Measurements from ENCODE around the gene ATP5MG.
"Not testable (repeated sequence)": the region's sequence is repeated elsewhere in the genome, so short reads cannot be mapped to it uniquely, and the experiment has no call there.

The ATP5MG gene

DNA sequence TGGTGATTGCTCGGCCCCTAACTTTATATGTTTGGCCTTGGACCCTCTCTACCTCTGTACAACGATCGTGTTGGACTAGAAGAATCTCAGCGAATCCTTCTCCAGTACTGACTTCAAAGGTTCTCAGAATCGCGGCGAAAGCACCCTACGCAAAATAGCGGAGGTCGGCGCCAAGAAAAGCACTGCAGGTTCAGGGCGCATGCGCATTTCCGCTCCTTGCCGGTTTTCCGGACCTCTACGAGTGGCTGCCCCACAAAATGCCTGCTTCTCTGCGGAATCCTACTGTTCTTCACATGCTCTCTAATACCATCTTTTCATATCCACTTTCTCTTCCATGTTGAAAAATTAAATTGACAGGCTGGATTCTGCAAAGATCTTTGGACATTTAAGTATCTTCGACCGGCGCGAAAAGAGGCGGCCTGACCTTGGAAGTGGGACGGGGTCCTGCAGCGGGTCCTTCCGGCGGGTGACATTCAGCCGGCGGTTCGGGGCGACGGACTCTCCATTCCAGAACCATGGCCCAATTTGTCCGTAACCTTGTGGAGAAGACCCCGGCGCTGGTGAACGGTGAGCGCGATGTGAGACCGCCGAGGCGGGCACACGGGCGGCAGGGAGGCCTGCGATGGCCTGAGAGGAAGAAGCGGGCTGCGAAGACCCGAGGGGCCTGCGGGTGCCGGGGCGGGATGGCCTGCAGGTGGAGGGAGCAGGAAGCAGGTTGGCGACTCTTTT, at the start of gene ATP5MG:
Gene ATP5MG (plus strand): TSS at position 456 of the 729 bp plus-strand sequence. CDS start 60 bp downstream, at position 516.
- DNase-seq, result peak; percentile 92 to 95

DNA sequence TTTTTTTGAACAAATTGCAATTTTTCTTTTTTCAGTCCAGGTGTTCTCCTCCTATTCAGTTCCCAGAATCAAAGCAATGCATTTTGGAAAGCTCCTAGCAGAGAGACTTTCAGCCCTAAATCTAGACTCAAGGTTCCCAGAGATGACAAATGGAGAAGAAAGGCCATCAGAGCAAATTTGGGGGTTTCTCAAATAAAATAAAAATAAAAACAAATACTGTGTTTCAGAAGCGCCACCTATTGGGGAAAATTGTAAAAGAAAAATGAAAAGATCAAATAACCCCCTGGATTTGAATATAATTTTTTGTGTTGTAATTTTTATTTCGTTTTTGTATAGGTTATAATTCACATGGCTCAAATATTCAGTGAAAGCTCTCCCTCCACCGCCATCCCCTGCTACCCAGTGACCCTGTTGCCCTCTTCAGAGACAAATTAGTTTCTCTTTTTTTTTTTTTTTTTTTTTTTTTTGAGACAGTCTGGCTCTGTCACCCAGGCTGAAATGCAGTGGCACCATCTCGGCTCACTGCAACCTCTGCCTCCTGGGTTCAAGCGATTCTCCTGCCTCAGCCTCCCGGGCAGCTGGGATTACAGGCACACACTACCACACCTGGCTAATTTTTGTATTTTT, 48.2 kb upstream of the ATP5MG start:
- DNase-seq, result peak in 1 of 2 donors; percentile 78

GRCh38 chr11:118358071-118358470, 43.3 kb upstream of the ATP5MG start:
- no peak for DNase-seq

DNA sequence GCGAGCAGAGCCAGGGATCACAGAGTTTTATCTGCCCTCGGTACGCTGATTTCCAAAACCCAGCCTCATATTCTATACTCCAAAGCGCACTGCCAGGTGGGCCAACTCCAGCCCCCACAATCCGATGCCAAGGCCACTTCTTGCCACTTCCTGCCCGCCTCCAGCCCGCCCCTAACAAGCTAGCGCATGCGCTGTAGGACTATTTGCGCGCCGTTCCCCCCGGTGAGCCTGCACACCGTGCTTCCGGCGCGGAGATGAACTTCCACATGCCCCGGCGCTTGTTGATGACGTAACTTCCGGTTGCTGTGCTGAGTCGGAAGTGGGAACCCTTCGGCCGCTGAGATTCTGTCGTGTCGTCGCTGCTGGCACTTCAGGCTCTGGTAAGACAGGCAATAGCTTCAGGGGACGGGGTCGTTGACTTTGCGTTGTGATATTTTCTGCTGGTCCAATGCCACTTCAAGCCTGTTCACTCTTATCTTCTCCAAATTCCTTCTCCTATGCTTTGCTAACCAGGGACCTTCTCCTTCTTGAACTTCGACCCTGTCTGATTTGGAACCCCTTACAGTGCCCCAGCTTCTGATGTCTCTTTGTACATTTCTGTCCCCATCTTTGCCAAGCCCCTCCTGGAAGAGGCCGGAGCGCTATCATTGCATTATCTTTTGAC, 42.0 kb upstream of the ATP5MG start, which contains the start of gene UBE4A:
Gene UBE4A (plus strand): TSS at position 306 of the 664 bp plus-strand sequence. CDS start 5,481 bp downstream, outside the sequence.
- peak; percentile 97 to 98 for DNase-seq

GRCh38 chr11:118364956-118365615, 36.3 kb upstream of the ATP5MG start:
- no peak for DNase-seq

DNA sequence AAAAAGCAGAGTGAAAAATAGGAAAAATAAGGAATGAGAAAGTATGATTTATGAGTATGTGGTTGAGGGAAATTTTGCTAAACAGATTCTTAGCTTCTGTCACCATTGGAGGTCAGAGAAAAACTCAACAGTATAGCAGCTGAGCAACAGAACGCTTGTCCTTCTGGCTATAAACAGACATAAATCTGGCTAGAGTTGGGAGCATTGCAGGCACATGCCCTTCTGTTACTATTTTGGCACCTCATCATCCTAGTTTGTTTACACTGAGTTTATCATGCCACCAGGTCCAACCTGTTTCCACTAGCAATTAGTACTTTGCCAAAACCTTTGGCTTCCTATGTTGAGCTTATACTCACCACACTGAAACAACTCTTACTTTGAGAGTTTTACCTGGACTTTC, 35.1 kb upstream of the ATP5MG start:
- DNase-seq, result no peak

- DNase-seq, result no peak
Observed at GRCh38 chr11:118370774-118371173, 30.6 kb upstream of the ATP5MG start.

DNA sequence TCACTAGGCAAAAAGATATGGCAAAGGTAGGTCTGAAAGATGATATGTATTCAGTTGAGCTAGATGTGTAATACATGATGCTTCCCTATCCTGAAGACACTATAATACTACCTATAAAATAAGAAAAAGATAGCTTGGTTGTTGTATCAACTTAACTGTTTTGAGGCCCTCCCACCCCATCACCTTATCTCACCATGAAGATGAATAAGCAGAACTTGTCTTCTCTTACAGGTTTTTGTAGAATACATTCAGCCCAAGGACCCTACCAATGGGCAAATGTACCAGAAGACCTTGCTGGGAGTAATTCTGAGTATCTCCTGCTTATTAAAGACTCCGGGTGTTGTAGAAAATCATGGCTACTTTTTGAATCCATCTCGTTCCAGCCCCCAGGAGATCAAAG, 28.1 kb upstream of the ATP5MG start:
- DNase-seq, result no peak

DNA sequence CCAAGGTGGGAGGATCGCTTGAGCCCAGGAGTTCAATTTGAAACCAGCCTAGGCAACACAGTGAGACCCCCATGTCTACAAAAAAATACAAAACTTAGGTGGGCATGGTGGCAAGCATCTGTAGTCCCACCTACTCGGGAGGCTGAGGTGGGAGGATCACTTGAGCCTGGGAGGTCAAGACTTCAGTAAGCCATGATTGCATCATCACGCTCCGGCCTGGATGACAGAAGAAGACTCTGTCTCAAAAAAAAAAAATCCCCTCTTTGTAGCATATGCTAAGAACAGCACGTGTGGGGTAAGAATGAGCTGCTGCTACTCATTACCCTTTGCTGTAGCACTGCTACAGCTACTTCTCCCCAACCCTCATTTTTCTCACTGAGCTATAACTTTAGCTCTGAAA, 27.5 kb upstream of the ATP5MG start:
- DNase-seq, result no peak

- no peak for DNase-seq
Observed at GRCh38 chr11:118374729-118375128, 26.7 kb upstream of the ATP5MG start.

- no peak for DNase-seq
Observed at GRCh38 chr11:118375978-118376377, 25.4 kb upstream of the ATP5MG start.

DNA sequence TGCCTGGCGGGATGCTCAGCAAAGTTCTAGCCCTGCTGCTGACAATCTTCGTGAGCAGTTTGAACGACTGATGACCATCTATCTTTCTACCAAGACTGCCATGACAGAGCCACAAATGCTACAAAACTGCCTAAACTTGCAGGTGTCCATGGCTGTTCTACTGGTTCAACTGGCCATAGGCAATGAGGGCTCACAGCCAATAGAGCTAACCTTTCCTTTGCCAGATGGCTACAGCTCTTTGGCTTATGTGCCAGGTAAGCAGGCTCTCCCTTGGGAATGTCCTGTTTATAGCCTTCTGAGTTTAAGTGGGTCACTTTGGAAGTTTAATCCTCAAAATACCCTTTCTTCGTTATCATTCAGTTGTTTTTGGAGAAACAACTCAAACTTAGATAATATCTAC, 21.9 kb upstream of the ATP5MG start:
- no peak for DNase-seq

DNA sequence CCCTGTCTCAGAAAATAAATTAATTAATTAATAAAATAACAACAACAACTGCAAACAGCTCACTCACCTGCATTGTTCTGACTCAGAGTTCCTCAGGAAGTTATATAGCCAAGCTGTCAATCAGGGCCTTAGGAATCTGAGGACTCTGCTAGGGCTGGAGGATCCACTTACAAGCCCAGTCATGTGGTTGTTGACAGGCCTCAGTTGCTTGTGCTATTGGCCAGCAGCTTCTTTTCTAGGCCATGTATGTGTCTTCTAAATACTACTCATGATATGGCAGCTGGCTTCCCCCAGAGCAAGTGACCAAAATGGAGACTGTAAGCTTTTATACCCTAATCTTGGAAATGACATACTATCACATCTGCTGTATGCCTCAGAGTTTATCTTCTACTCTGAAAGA, 20.8 kb upstream of the ATP5MG start:
- no peak for DNase-seq

DNA sequence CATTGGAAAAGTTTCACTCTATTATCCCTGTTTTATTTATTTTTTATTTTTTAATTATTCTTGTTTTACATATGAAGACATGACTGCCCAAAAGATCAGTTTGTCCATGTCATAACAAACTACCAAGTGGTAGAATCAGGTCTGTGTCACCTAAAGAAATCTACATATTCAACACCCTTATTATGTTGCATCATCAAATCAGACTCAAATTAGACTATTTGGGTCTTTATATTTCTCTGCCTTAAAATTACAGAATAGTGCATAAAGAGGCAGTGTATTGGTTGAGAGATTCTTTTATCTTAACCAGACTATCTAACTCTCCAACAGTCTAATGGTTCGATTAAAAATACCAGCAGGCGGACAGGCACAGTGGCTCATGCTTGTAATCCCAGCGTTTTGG, 18.5 kb upstream of the ATP5MG start:
- DNase-seq, result no peak

- DNase-seq, result no peak
Observed at GRCh38 chr11:118383657-118384056, 17.7 kb upstream of the ATP5MG start.

GRCh38 chr11:118396097-118396501, 5.3 kb upstream of the ATP5MG start:
- peak in 1 of 2 donors; percentile 49 for DNase-seq

- no peak for DNase-seq
Observed at GRCh38 chr11:118397448-118397847, 4.0 kb upstream of the ATP5MG start.

DNA sequence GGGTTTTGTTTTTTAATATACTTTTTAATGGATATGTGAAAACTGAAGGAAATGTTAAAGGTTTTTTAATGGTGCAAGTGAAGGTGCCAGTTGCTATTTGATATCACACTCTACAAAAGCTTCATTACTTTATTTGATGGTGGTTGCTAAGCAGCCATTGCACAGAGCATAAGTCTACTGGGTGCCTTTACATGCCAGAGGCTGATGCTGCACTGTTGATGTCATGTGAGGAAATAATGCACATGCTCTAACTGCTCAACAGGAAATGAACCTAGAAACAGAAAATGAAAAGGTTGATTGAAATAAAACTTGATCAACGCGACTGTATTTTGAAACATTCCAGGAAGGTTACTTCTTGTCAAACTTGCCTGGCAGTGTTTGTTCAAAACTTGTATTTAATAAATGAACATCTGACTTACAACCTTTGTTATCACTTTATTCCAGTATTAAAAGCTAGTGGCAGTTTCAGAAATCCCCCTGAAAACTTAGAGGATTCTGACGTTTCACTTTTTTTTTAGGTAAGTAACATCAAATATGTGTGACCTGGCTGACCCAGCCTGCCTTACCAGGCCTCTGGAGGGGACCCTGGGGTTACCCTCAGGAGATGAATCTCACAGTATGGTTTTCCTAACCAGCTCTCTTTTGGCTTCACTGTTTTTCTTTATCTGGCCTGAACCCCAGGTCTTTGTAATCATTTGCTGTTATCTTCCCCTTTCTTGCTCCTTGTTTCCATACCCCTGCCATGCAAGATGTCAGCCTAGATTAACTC, 2.4 kb upstream of the ATP5MG start:
- peak; percentile 81 to 90 for DNase-seq

DNA sequence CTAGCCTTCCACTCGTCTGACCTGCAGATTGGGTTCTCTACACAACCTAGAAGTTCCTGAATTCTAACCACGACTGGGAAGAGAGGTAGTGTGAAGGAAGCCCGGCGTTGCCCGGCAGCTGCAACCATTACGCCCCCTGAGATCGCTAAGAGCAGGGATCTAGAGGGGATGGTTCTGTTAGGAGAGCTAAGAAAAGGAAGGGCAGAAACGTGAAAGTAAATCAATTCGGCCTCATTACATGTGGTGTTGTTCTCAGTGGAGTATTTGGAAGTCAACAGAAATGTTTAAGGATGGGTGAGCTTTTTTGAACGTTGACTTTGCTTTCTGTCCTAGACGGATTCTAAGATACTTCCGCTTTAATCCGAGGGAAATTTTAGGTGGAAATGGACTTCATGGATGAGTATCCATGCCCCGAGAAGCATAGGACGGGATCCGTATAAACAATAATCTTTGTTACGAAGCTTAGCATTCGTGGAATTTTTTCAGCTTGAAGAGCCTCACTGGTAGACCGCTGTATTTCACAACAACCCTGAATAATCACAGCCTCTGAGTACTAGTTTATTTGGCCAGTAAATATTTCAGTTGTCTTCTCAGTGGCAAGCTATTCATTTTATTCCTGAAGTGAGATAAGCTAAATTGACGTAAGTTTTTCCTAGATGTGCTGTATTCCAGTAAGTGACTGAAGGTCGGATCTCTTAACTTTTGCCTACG, 629 bp downstream of the ATP5MG start:
- DNase-seq, result no peak

GRCh38 chr11:118402594-118402993, 1.2 kb downstream of the ATP5MG start:
- DNase-seq, result not testable (repeated sequence)

DNA sequence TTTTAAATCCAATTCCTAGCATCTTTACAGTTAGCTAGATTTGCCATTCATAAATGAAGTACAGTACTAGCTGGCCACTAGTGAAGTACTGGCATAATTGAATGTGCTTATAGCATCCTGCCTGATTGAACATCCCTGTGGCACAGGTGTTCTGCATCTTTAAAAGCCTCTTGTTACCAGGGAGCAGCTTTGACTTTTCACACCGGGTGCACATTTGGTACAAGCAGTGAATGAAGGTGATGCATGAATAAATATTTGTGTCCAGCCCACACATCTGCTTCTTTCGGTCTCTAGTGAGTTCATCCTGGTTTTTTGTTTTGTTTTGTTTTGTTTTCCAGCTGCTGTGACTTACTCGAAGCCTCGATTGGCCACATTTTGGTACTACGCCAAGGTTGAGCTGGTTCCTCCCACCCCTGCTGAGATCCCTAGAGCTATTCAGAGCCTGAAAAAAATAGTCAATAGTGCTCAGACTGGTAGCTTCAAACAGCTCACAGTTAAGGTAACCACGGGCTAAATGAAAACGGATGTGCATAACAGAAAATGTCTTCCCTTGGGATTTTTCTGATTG, 5.3 kb downstream of the ATP5MG start:
- DNase-seq, result no peak
